IPS DF 6.9 (cell line): Measurements from ENCODE around the gene MIR17HG.

ENCODE experiments used
- DNase-seq: peaks from one replicate; pipeline ENCODE4 v3.0.0-alpha.2; 2013; ENCODE audit warnings: low read depth, low spot score
- H3K27ac ChIP-seq: one replicate; pipeline ENCODE4 v1.5.1; 2013; ENCODE audit warnings: low read length, control low read depth
- H3K27me3 ChIP-seq: 2 replicates; pipeline ENCODE4 v1.6.1; 2013; ENCODE audit warnings: mild to moderate bottlenecking, low read length; ENCODE audit not compliant: control insufficient read depth, insufficient read depth
- H3K36me3 ChIP-seq: 2 replicates; pipeline ENCODE4 v1.6.1; 2013; ENCODE audit warnings: low read length; ENCODE audit not compliant: control insufficient read depth, insufficient read depth
- H3K4me1 ChIP-seq: 2 replicates; pipeline ENCODE4 v1.6.1; 2013; ENCODE audit warnings: low read length; ENCODE audit not compliant: control insufficient read depth, insufficient read depth
- H3K4me3 ChIP-seq: 2 replicates; pipeline ENCODE4 v1.5.1; 2013; ENCODE audit warnings: mild to moderate bottlenecking, low read length
- H3K9me3 ChIP-seq: 2 replicates; pipeline ENCODE4 v1.6.1; 2013; ENCODE audit warnings: low read length, inconsistent platforms; ENCODE audit not compliant: control insufficient read depth, insufficient read depth
- WGBS: extraction: QIAGEN DNeasy Blood & Tissue Kit; methylation state at CpG from one replicate; pipeline ENCODE4 v1.1.7; 2013; ENCODE audit warnings: mixed read lengths, missing lambda C conversion rate; ENCODE audit not compliant: insufficient read length, insufficient coverage; 5-methylcytosine and 5-hydroxymethylcytosine counted together

The MIR17HG gene

GRCh38 chr13:91347202-91347995 is at the start of gene MIR17HG:
MIR17HG (plus strand) TSS chr13:91347687.
- Histone ChIP-seq H3K27me3 (no peaks in the 10 kb centered on the region), H3K9me3 (no peaks in the 10 kb centered on the region), H3K27ac (no peak within 1 kb of the TSS), H3K4me1 (peaks cover 2% of the 10 kb centered on the region), H3K4me3 (peak within 1 kb of the TSS; percentile 97), H3K36me3 (peaks cover 13% of the 10 kb centered on the region; the same call in 1 of the 2 replicates)
- DNase-seq: peak; percentile 43
- WGBS: no CpG with 5 or more reads among the region's 103 CpGs

GRCh38 chr13:91298060-91298459 is 49.4 kb upstream of the MIR17HG start:
- Histone ChIP-seq H3K4me3 (no peak overlapping the region), H3K36me3 (no peaks in the 10 kb centered on the region), H3K9me3 (no peaks in the 10 kb centered on the region), H3K27me3 (no peaks in the 10 kb centered on the region), H3K4me1 (no peaks in the 10 kb centered on the region), H3K27ac (no peak overlapping the region)
- WGBS: no CpG with 5 or more reads among the region's 1 CpG
- DNase-seq: no peak

DNA sequence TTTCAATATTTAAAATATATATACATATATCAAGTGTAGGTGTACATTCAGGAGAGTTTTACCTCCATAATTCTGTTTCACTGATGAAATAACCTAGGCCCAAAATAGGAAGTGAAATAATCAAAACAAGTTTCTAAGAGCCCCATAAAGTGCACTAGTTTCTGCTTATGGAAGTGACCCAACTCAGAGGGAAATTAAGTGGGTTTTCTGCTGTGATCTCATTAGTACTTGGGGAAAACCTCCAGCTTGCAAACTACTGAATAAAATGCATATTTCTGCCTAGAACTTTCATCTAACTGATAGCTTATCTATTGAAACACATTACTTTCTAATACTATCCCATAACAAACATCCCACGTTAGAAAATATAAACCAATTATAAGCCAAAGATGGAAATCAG is 45.4 kb upstream of the MIR17HG start:
- DNase-seq: no peak
- no peaks in the 10 kb centered on the region for H3K4me1 ChIP-seq
- no peaks in the 10 kb centered on the region for H3K27me3 ChIP-seq
- no peak overlapping the region for H3K4me3 ChIP-seq
- H3K27ac ChIP-seq: no peak overlapping the region
- no peaks in the 10 kb centered on the region for H3K9me3 ChIP-seq
- WGBS: 100% methylated on average over 1 of the region's 1 CpG
- H3K36me3 ChIP-seq: no peaks in the 10 kb centered on the region

DNA sequence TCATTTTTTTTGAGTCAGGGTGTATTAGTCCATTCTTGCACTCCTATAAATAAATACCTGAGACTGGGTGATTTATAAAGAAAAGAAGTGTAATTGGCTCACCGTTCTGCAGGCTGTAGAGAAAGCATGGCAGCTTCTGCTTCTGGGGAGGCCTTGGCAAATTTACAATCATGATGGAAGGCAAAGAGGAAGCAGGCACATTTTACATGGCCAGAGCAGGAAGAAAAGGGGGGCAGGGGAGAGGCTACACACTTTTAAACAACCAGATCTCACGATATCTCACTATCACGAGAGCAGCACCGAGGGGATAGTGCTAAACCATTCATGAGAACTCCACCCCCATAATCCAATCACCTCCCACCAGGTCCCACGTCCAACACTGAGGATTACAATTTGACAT is 44.5 kb upstream of the MIR17HG start:
- H3K36me3 ChIP-seq: no peaks in the 10 kb centered on the region
- no peak overlapping the region for H3K4me3 ChIP-seq
- no peaks in the 10 kb centered on the region for H3K4me1 ChIP-seq
- H3K27ac ChIP-seq: no peak overlapping the region
- H3K27me3 ChIP-seq: no peaks in the 10 kb centered on the region
- no peaks in the 10 kb centered on the region for H3K9me3 ChIP-seq
- WGBS: no CpG with 5 or more reads among the region's 5 CpGs
- no peak for DNase-seq

GRCh38 chr13:91304741-91305140 is 42.7 kb upstream of the MIR17HG start:
- WGBS: no CpG with 5 or more reads among the region's 2 CpGs
- no peaks in the 10 kb centered on the region for H3K9me3 ChIP-seq
- no peaks in the 10 kb centered on the region for H3K4me1 ChIP-seq
- no peak for DNase-seq
- no peak overlapping the region for H3K27ac ChIP-seq
- H3K27me3 ChIP-seq: no peaks in the 10 kb centered on the region
- H3K4me3 ChIP-seq: no peak overlapping the region
- H3K36me3 ChIP-seq: no peaks in the 10 kb centered on the region

DNA sequence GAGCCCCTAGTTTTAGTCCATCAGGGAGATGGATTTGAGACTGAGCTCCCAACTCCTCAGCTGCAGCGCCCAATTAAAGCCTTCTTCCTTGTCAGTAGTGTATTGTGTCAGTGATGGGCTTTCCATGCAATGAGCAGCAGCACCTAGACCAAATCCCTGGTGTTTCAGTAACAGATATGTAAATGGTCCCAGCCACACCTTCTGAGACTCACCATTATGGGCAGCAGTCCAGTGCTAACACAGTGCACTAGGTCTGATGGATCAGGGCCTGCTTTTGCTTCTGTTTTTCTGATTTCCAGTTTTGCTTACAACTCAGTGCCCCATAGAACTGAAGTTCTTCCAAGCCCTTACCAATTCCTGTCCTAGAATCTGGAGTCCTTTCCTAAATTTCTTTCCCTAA is 41.8 kb upstream of the MIR17HG start:
- Histone ChIP-seq H3K27me3 (no peaks in the 10 kb centered on the region), H3K4me3 (no peak overlapping the region), H3K9me3 (no peaks in the 10 kb centered on the region), H3K27ac (no peak overlapping the region), H3K4me1 (no peaks in the 10 kb centered on the region), H3K36me3 (no peaks in the 10 kb centered on the region)
- DNase-seq: no peak
- WGBS: no CpG with 5 or more reads among the region's 1 CpG

DNA sequence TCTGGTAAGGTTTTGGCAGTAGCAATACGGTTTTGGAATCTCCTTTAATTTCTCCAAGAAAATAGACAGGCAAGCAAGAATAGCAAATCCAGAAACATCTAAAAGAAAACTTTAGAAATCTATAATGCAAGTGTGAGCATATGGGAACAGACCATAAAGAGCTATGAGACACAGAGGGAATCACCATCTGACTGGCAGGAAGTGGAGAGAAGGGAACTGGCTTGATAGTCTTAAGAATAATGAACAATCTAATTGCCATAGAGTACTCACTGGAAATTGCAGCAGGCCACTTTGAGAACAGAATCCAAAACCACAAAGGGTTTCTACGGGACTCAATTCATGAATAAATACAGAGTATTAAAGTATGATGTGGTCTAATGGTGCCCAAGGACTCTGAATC is 39.6 kb upstream of the MIR17HG start:
- Histone ChIP-seq H3K36me3 (no peaks in the 10 kb centered on the region), H3K4me1 (no peaks in the 10 kb centered on the region), H3K27ac (no peak overlapping the region), H3K9me3 (no peaks in the 10 kb centered on the region), H3K27me3 (no peaks in the 10 kb centered on the region), H3K4me3 (no peak overlapping the region)
- no peak for DNase-seq
- no CpG with 5 or more reads among the region's 2 CpGs for WGBS

DNA sequence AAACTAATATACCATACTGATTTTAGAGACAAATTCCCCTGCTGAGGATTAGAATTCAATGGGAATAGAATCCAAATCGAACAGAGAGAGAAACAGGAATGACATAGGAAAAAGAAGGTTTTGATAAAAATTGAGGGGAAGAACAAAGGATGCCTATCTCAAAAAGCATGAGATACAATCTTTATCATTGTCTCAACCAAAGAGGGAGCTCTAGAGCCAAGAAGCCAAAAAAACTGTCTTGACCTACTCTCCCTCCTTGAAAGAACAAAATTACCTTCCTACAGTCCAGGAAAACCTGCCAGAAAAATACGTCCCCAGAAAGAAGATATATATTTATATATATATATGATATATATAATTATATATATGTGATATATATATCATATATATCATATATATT is 39.2 kb upstream of the MIR17HG start:
- DNase-seq: no peak
- no peaks in the 10 kb centered on the region for H3K9me3 ChIP-seq
- H3K36me3 ChIP-seq: no peaks in the 10 kb centered on the region
- no peak overlapping the region for H3K4me3 ChIP-seq
- no CpG with 5 or more reads among the region's 2 CpGs for WGBS
- no peak overlapping the region for H3K27ac ChIP-seq
- H3K4me1 ChIP-seq: no peaks in the 10 kb centered on the region
- no peaks in the 10 kb centered on the region for H3K27me3 ChIP-seq

- no peak for DNase-seq
- Histone ChIP-seq H3K4me3 (no peak overlapping the region), H3K27ac (no peak overlapping the region), H3K9me3 (no peaks in the 10 kb centered on the region), H3K4me1 (no peaks in the 10 kb centered on the region), H3K27me3 (no peaks in the 10 kb centered on the region), H3K36me3 (no peaks in the 10 kb centered on the region)
- WGBS: no CpG with 5 or more reads among the region's 4 CpGs
Measured at GRCh38 chr13:91311491-91311890, 36.0 kb upstream of the MIR17HG start.

GRCh38 chr13:91312324-91312723 is 35.2 kb upstream of the MIR17HG start:
- H3K9me3 ChIP-seq: no peaks in the 10 kb centered on the region
- H3K4me3 ChIP-seq: no peak overlapping the region
- WGBS: no CpG with 5 or more reads among the region's 3 CpGs
- H3K36me3 ChIP-seq: no peaks in the 10 kb centered on the region
- H3K27ac ChIP-seq: no peak overlapping the region
- DNase-seq: no peak
- no peaks in the 10 kb centered on the region for H3K27me3 ChIP-seq
- no peaks in the 10 kb centered on the region for H3K4me1 ChIP-seq

GRCh38 chr13:91313103-91313502 is 34.4 kb upstream of the MIR17HG start:
- no peaks in the 10 kb centered on the region for H3K27me3 ChIP-seq
- H3K27ac ChIP-seq: no peak overlapping the region
- DNase-seq: peak; percentile 11
- H3K36me3 ChIP-seq: no peaks in the 10 kb centered on the region
- no peak overlapping the region for H3K4me3 ChIP-seq
- H3K9me3 ChIP-seq: no peaks in the 10 kb centered on the region
- no peaks in the 10 kb centered on the region for H3K4me1 ChIP-seq
- WGBS: no CpG with 5 or more reads among the region's 5 CpGs
